WERI-Rb-1 (cell line): Measurements from ENCODE around the gene GRPEL1.
A peak's percentile ranks its signal among the peaks of the same experiment; 100 is the strongest.

Experiments
- DNase-seq: peaks from one replicate; pipeline ENCODE4 v3.0.0-alpha.2; 2020
- H3K27ac ChIP-seq: fragments of 250-450 bp; sonication (Bioruptor Pico); 2 replicates; pipeline ENCODE4 v1.5.1; 2020; ENCODE audit warnings: mild to moderate bottlenecking, moderate library complexity
- H3K27me3 ChIP-seq: fragments of 250-450 bp; sonication (Bioruptor Pico); 2 replicates; pipeline ENCODE4 v1.5.1; 2021; ENCODE audit warnings: mild to moderate bottlenecking, low read depth, moderate library complexity; ENCODE audit not compliant: insufficient read depth, severe bottlenecking
- H3K36me3 ChIP-seq: fragments of 250-450 bp; sonication (Bioruptor Pico); 2 replicates; pipeline ENCODE4 v1.5.1; 2020; ENCODE audit warnings: mild to moderate bottlenecking, moderate library complexity
- H3K4me3 ChIP-seq: 2 replicates; pipeline ENCODE4 v1.5.1; 2011; ENCODE audit warnings: low read depth, mild to moderate bottlenecking, control low read depth, low read length
- H3K9me3 ChIP-seq: fragments of 250-450 bp; sonication (Bioruptor Pico); 2 replicates; pipeline ENCODE4 v1.5.1; 2021; ENCODE audit warnings: mild to moderate bottlenecking, moderate library complexity; ENCODE audit not compliant: severe bottlenecking
- TF ChIP-seq, protein P1 (sequence below): IDR thresholded peaks from 2 replicates; pipeline ENCODE4 v1.5.1; 2011; ENCODE audit warnings: low read depth, mild to moderate bottlenecking, control low read depth, inconsistent platforms, low read length

The GRPEL1 gene

DNA sequence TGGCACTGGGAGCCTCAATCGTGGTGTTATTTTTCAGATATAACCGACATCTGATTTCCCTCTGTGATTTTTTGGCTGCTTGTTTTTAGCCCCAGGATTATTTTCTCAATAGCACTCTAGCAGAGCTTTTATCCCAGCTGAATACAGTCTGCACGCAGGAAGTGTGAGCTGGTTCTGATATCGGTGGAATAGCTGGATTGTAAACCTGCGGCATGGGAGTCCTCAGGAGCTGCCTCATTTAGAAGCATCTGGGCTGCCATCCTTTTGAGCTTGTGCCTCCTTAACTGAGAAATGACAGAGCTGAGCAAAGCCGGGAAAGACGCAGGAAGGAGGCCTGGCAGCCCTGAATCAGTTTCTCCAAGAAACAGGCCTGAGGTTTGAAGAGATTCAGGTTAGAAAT is 28.4 kb upstream of the GRPEL1 start:
- Histone ChIP-seq H3K36me3 (no peaks in the 10 kb centered on the region), H3K4me3 (no peak overlapping the region), H3K27me3 (no peaks in the 10 kb centered on the region), H3K27ac (no peak overlapping the region), H3K9me3 (no peaks in the 10 kb centered on the region)
- TF ChIP-seq, protein P1, sequence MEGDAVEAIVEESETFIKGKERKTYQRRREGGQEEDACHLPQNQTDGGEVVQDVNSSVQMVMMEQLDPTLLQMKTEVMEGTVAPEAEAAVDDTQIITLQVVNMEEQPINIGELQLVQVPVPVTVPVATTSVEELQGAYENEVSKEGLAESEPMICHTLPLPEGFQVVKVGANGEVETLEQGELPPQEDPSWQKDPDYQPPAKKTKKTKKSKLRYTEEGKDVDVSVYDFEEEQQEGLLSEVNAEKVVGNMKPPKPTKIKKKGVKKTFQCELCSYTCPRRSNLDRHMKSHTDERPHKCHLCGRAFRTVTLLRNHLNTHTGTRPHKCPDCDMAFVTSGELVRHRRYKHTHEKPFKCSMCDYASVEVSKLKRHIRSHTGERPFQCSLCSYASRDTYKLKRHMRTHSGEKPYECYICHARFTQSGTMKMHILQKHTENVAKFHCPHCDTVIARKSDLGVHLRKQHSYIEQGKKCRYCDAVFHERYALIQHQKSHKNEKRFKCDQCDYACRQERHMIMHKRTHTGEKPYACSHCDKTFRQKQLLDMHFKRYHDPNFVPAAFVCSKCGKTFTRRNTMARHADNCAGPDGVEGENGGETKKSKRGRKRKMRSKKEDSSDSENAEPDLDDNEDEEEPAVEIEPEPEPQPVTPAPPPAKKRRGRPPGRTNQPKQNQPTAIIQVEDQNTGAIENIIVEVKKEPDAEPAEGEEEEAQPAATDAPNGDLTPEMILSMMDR = no peak
- no peak for DNase-seq

GRCh38 chr4:7095611-7096155 is 27.8 kb upstream of the GRPEL1 start:
- TF ChIP-seq, protein P1 = no peak
- Histone ChIP-seq H3K36me3 (no peaks in the 10 kb centered on the region), H3K4me3 (no peak overlapping the region), H3K9me3 (no peaks in the 10 kb centered on the region), H3K27me3 (no peaks in the 10 kb centered on the region), H3K27ac (no peak overlapping the region)
- DNase-seq = no peak

- TF ChIP-seq, protein P1 = no peak
- DNase-seq = no peak
- no peaks in the 10 kb centered on the region for H3K9me3 ChIP-seq
- H3K36me3 ChIP-seq = no peaks in the 10 kb centered on the region
- no peak overlapping the region for H3K27ac ChIP-seq
- H3K4me3 ChIP-seq = no peak overlapping the region
- no peaks in the 10 kb centered on the region for H3K27me3 ChIP-seq
These were observed 27.1 kb upstream of the GRPEL1 start for GRCh38 chr4:7094916-7095315.

DNA sequence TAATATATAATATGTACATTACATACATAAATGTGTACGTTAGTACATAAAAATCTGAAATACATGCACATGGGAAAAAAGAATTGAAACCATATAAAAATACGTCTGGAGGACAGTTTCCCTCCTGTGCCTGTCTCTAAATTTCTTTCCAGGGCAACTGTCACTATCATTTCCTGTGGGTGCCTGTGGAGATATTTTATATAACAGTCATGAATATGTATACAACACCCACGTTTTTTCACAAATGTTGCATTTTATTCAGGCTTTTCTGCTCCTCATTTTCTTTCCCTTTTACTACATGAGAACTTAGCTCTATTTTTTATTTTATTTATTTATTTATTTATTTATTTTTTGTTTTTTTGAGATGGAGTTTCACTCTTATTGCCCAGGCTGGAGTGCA is 24.2 kb upstream of the GRPEL1 start:
- H3K27me3 ChIP-seq = no peaks in the 10 kb centered on the region
- H3K27ac ChIP-seq = no peak overlapping the region
- TF ChIP-seq, protein P1 = no peak
- no peak for DNase-seq
- no peak overlapping the region for H3K4me3 ChIP-seq
- no peaks in the 10 kb centered on the region for H3K9me3 ChIP-seq
- no peaks in the 10 kb centered on the region for H3K36me3 ChIP-seq

GRCh38 chr4:7089213-7089986 is 21.5 kb upstream of the GRPEL1 start:
- DNase-seq = peak; percentile 9
- H3K36me3 ChIP-seq = no peaks in the 10 kb centered on the region
- no peaks in the 10 kb centered on the region for H3K27me3 ChIP-seq
- no peaks in the 10 kb centered on the region for H3K9me3 ChIP-seq
- H3K4me3 ChIP-seq = no peak overlapping the region
- H3K27ac ChIP-seq = no peak overlapping the region
- TF ChIP-seq, protein P1 = no peak
